ENCODE measurements around the gene SLC16A3.

SLC16A3 gene

DNA sequence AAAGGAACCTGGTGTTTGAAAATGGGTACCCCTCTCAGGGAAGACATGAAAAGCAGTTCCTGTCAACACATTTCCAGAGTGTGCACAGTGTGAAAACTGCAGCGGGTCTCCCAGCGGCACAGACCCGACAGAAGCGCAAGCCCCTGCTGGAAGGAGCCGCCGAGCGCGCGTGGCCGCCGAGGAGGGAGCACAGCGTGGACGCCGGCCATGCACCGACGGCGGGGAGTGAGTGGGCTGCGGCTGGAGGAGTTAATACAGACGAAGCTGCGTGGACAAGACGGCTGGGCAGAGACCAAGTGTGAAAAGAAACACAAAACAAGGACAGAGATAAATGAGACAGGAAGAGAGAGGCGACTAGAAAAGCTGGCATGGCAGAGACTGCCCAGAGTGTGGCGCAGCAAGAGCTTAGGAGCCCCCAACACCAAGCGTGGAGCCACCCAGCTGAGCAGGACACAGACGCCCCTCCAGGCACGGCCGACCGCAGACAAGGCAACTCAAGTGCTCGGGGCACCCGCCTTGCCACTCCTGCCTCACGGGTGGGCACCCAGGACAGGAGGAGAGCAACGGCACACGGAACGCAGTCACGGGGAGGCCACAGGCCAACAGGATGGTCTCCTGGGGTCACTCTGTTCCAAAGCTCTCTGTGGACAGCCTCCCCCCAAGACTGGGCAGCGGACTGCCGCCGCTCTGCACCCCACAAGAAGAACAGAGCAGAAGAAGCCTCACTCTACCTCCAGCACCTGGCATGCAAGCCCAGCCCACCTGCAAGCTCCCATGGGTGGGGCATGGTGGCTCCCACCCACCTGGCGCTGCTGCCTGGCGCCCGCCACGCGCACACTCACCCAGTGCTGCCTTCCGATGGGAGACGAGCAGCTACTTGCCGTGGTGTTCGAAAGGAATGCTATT lies 16.5 kb downstream of the SLC16A3 start:
- Histone ChIP-seq H3K27me3 (ENCODE audit: insufficient read depth, low read depth) (no peaks in the 10 kb centered on the region), H3K9ac (no peak overlapping the region), H3K4me2 (no peak overlapping the region), H2AFZ (ENCODE audit: low read depth) (no peak overlapping the region), H3K79me2 (ENCODE audit: insufficient read depth, low read depth) (no peaks in the 10 kb centered on the region; the same call in 1 of the 2 replicates), H3K4me3 (IDR thresholded peaks at IDR 0.05; ENCODE audit: insufficient read depth, low read depth, low read length) (no peak overlapping the region), H3K27ac (no peak overlapping the region), H4K20me1 (ENCODE audit: insufficient read depth) (no peaks in the 10 kb centered on the region), H3K36me3 (ENCODE audit: insufficient read depth) (peaks cover 7% of the 10 kb centered on the region; the same call in 1 of the 2 replicates), H3K4me1 (ENCODE audit: low read depth, poor library complexity, severe bottlenecking) (no peaks in the 10 kb centered on the region)
- TF ChIP-seq, protein P1, sequence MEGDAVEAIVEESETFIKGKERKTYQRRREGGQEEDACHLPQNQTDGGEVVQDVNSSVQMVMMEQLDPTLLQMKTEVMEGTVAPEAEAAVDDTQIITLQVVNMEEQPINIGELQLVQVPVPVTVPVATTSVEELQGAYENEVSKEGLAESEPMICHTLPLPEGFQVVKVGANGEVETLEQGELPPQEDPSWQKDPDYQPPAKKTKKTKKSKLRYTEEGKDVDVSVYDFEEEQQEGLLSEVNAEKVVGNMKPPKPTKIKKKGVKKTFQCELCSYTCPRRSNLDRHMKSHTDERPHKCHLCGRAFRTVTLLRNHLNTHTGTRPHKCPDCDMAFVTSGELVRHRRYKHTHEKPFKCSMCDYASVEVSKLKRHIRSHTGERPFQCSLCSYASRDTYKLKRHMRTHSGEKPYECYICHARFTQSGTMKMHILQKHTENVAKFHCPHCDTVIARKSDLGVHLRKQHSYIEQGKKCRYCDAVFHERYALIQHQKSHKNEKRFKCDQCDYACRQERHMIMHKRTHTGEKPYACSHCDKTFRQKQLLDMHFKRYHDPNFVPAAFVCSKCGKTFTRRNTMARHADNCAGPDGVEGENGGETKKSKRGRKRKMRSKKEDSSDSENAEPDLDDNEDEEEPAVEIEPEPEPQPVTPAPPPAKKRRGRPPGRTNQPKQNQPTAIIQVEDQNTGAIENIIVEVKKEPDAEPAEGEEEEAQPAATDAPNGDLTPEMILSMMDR (conservative IDR thresholded peaks at IDR 0.05; ENCODE audit: low read depth, low read length), result no peak

DNA sequence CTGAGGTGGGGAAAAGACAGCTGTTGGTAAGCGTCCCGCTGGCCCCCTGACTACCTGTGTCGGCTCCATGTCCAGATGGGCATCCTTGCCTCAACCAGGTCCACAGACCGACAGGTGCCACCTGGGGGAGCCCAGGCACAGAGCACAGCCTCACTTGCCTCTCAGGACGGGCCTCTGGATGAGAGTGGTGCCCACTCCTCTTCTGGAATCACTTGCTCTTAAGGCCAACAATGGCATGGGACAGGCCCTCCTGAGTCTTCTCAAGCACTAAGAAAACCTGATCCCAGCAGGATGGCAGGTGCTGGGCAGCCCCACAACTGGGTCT lies 17.2 kb downstream of the SLC16A3 start:
- no peak overlapping the region for H3K9ac ChIP-seq
- no peaks in the 10 kb centered on the region; the same call in 1 of the 2 replicates for H3K79me2 ChIP-seq (ENCODE audit: insufficient read depth, low read depth)
- H3K4me1 ChIP-seq (ENCODE audit: low read depth, poor library complexity, severe bottlenecking), result no peaks in the 10 kb centered on the region
- H2AFZ ChIP-seq (ENCODE audit: low read depth), result no peak overlapping the region
- peaks cover 7% of the 10 kb centered on the region; the same call in 1 of the 2 replicates for H3K36me3 ChIP-seq (ENCODE audit: insufficient read depth)
- no peaks in the 10 kb centered on the region for H4K20me1 ChIP-seq (ENCODE audit: insufficient read depth)
- TF ChIP-seq, protein P1 (conservative IDR thresholded peaks at IDR 0.05; ENCODE audit: low read depth, low read length), result no peak
- no peaks in the 10 kb centered on the region for H3K27me3 ChIP-seq (ENCODE audit: insufficient read depth, low read depth)
- H3K27ac ChIP-seq, result no peak overlapping the region
- no peak overlapping the region for H3K4me3 ChIP-seq (IDR thresholded peaks at IDR 0.05; ENCODE audit: insufficient read depth, low read depth, low read length)
- no peak overlapping the region for H3K4me2 ChIP-seq

DNA sequence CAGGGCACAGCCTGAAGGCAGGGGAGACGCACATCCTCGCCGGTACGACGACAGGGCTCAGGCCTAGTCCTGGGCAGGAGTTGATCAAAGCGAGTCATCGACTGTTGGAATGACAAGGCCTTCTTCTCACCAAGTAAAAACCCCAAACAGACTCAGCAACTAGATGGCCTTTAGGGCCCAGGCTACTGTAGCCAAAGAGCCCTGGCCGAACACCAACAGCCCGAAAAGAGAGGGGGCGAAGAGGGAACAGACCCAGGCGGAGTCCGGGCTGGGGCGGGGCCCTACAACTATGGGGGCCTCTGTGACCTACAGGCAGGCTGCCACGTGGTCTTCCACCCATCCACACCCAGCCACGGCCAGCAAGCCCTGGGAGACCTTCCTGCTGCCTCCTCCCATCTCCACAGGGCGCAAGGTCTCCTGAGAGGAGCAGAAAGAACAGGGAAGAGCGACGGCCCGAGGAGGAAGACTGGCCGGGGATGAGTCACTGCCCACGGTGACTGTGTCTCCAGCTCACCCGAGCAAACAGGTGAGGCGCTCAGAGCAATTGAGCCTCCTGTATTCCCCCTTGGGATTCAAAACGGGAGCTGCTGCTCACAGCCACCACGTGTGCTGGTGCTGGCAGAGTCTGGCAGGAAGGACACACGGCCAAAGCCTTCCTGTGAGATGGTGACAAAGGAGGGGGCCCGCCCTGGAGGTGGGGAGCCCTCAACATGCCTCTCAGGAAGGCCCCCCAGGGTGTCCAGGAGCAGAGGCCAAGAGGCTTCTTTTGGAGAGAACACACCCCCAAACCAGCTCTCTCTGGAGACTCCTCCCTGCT lies 17.7 kb downstream of the SLC16A3 start:
- no peaks in the 10 kb centered on the region for H3K4me1 ChIP-seq (ENCODE audit: low read depth, poor library complexity, severe bottlenecking)
- H3K27ac ChIP-seq, result no peak overlapping the region
- TF ChIP-seq, protein P1 (conservative IDR thresholded peaks at IDR 0.05; ENCODE audit: low read depth, low read length), result no peak
- H3K4me2 ChIP-seq, result no peak overlapping the region
- H3K27me3 ChIP-seq (ENCODE audit: insufficient read depth, low read depth), result no peaks in the 10 kb centered on the region
- H3K79me2 ChIP-seq (ENCODE audit: insufficient read depth, low read depth), result no peaks in the 10 kb centered on the region; the same call in 1 of the 2 replicates
- H3K9ac ChIP-seq, result no peak overlapping the region
- no peak overlapping the region for H2AFZ ChIP-seq (ENCODE audit: low read depth)
- no peaks in the 10 kb centered on the region for H4K20me1 ChIP-seq (ENCODE audit: insufficient read depth)
- peaks cover 7% of the 10 kb centered on the region; the same call in 1 of the 2 replicates for H3K36me3 ChIP-seq (ENCODE audit: insufficient read depth)
- H3K4me3 ChIP-seq (IDR thresholded peaks at IDR 0.05; ENCODE audit: insufficient read depth, low read depth, low read length), result no peak overlapping the region

DNA sequence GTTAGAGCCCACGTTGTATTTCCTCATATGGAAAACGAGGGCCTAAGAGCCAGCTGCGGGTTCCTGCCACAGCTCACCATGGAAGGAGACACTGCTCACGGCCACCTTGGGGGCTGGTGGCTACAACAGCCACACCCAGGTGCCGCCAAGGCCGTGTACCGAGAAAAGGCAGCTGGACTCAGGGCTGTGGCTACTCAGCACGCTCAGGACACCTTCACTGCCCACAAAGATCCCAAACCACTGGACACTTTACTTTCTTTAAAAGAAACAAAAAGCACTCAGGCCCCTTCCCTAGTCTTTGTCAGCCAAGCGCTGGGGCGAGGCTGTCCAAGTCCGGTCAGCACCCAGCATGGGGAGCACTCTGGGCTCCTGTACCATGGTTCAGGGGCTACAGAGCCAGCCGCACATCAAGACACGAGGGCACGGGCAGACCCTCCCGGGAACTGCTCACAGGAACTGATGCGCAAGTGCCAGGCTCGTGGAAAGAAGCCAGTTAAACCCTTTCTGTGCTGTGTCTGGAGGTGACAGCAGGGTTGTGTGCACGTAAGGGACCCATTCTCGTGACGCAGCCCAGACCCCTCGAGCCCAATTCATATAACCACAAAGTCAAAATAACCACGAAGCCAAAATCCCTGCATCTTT lies 18.5 kb downstream of the SLC16A3 start:
- no peak overlapping the region for H3K9ac ChIP-seq
- peaks cover 11% of the 10 kb centered on the region; the same call in 1 of the 2 replicates for H3K36me3 ChIP-seq (ENCODE audit: insufficient read depth)
- no peak overlapping the region for H3K27ac ChIP-seq
- H4K20me1 ChIP-seq (ENCODE audit: insufficient read depth), result no peaks in the 10 kb centered on the region
- H3K4me3 ChIP-seq (IDR thresholded peaks at IDR 0.05; ENCODE audit: insufficient read depth, low read depth, low read length), result no peak overlapping the region
- TF ChIP-seq, protein P1 (conservative IDR thresholded peaks at IDR 0.05; ENCODE audit: low read depth, low read length), result no peak
- H2AFZ ChIP-seq (ENCODE audit: low read depth), result no peak overlapping the region
- no peak overlapping the region for H3K4me2 ChIP-seq
- no peaks in the 10 kb centered on the region; the same call in 1 of the 2 replicates for H3K79me2 ChIP-seq (ENCODE audit: insufficient read depth, low read depth)
- no peaks in the 10 kb centered on the region for H3K27me3 ChIP-seq (ENCODE audit: insufficient read depth, low read depth)
- no peaks in the 10 kb centered on the region for H3K4me1 ChIP-seq (ENCODE audit: low read depth, poor library complexity, severe bottlenecking)

Measured in KMS-11 (cell line).